Urothelium cell line (cell line): ENCODE measurements around the gene APOO.
A peak's percentile ranks its signal among the peaks of the same experiment; 100 is the strongest.

Experiments used
- DNase-seq: peaks from one replicate; pipeline ENCODE4 v3.0.0; 2011; ENCODE audit warnings: low spot score, mixed read lengths
- FAIRE-seq: peaks from 2 replicates; lab custom pipeline; 2011; peaks lifted over from hg19 to GRCh38; lab: Jason Lieb, UNC

APOO gene

GRCh38 chrX:23907498-23908218, at the start of gene APOO, which contains the start of gene CXorf58:
TSS of gene APOO (minus strand) at chrX:23907938. CDS start at chrX:23907702, 236 bp downstream.
TSS of gene CXorf58 (plus strand) at chrX:23908006. CDS start at chrX:23910303, 2,297 bp downstream.
- FAIRE-seq (no peak), DNase-seq (peak; percentile 80)

- DNase-seq (no peak), FAIRE-seq (no peak)
Measured at GRCh38 chrX:23954396-23954795, 46.7 kb upstream of the APOO start.

- DNase-seq (no peak), FAIRE-seq (no peak)
Measured at GRCh38 chrX:23953908-23954269, 46.2 kb upstream of the APOO start.

- DNase-seq, result peak; percentile 0
- no peak for FAIRE-seq
Measured at GRCh38 chrX:23952984-23953907, 45.5 kb upstream of the APOO start.

- FAIRE-seq, result no peak
- DNase-seq, result no peak
Measured at GRCh38 chrX:23952391-23952790, 44.7 kb upstream of the APOO start.

- DNase-seq, result no peak
- FAIRE-seq, result no peak
Measured at GRCh38 chrX:23945206-23945605, 37.5 kb upstream of the APOO start.

- FAIRE-seq, result no peak
- no peak for DNase-seq
Measured at GRCh38 chrX:23944234-23944633, 36.5 kb upstream of the APOO start.

GRCh38 chrX:23939203-23939602, 31.5 kb upstream of the APOO start:
- DNase-seq, result no peak
- no peak for FAIRE-seq

- no peak for FAIRE-seq
Measured at GRCh38 chrX:23938690-23939089, 31.0 kb upstream of the APOO start.

GRCh38 chrX:23937100-23937499, 29.4 kb upstream of the APOO start:
- DNase-seq, result no peak
- FAIRE-seq, result no peak

More at GRCh38 chrX:23938690-23939089, 31.0 kb upstream of the APOO start:
- DNase-seq, result no peak

GRCh38 chrX:23936180-23936579, 28.4 kb upstream of the APOO start:
- no peak for FAIRE-seq
- DNase-seq, result no peak

- DNase-seq (no peak), FAIRE-seq (no peak)
Measured at GRCh38 chrX:23935106-23935505, 27.4 kb upstream of the APOO start.

GRCh38 chrX:23932046-23932445, 24.3 kb upstream of the APOO start:
- FAIRE-seq, result no peak
- no peak for DNase-seq

GRCh38 chrX:23930894-23931604, 23.3 kb upstream of the APOO start:
- no peak for FAIRE-seq
- no peak for DNase-seq

- no peak for DNase-seq
- no peak for FAIRE-seq
Measured at GRCh38 chrX:23926015-23926414, 18.3 kb upstream of the APOO start.

GRCh38 chrX:23919706-23920320, 12.1 kb upstream of the APOO start:
- DNase-seq, result no peak
- FAIRE-seq, result no peak

GRCh38 chrX:23919148-23919547, 11.4 kb upstream of the APOO start:
- DNase-seq (no peak), FAIRE-seq (no peak)

GRCh38 chrX:23911126-23911835, 3.5 kb upstream of the APOO start:
- DNase-seq (no peak), FAIRE-seq (no peak)

- no peak for FAIRE-seq
- DNase-seq, result no peak
Measured at GRCh38 chrX:23908219-23909004, 674 bp upstream of the APOO start.
